Activated CD8-positive, alpha-beta memory T cell treated with anti-CD3 and anti-CD28 coated beads, Interleukin-2, amount 50 U/mL, for 24 hours (primary cell): ENCODE data around the gene PIK3CD.

Experiments
- DNase-seq: peaks from one replicate; pipeline ENCODE4 v3.0.0-alpha.2; 2020; ENCODE audit errors: extremely low read depth

Gene PIK3CD

GRCh38 chr1:9774712-9775679, 123.5 kb downstream of the PIK3CD start:
- DNase-seq = no peak

DNA sequence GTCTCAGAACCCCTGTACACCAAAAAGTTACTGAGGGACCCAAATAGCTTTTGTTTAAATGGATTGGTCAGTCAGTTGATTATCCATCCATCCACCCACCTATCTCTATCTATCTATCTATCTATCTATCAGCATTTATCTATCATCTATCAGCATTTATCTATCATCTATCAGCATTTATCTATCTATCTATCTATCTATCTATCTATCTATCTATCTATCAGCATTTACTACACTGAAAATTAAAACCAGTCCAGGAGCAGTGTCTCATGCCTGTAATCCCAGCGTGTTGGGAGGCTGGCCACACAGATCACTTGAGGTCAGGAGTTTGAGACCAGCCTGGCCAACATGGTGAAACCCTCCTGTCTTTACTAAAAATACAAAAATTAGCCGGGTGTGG, 125.2 kb downstream of the PIK3CD start:
- no peak for DNase-seq
